ENCODE results near the gene EPSTI1.
A peak's percentile ranks its signal among the peaks of the same experiment; 100 is the strongest.

EPSTI1 gene

DNA sequence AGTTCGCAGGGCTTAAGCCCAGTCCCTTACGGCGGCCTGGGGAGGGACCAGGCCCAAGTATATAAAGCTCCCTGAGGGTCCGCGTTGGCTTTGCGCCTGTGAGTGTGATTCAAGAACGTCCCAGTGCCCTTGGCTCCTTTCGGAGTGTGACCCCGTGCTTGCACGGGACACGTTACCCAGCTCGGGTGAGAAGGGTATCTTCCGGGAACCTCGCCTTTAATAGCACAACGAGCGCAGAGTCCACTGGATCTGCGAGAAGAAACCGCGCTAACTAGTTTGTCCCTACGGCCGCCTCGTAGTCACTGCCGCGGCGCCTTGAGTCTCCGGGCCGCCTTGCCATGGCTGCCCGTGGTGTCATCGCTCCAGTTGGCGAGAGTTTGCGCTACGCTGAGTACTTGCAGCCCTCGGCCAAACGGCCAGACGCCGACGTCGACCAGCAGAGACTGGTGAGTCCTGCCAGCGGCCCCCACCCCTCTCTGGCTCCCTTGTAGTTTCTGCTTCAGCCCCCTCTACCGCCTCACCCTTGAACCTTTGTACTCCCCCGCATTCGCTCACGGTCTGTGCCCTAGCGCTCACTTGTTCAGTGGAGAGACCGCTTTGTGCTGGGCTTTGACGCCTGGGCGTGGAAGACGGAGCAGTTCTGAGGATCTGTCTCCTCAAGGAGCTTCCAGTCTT is 31.4 kb upstream of the EPSTI1 start, which contains the start of gene DNAJC15:
DNAJC15 (plus strand) TSS at position 298 of the 675 bp plus-strand sequence; CDS start at position 339, 41 bp downstream.
- Histone ChIP-seq H3K27ac (ENCODE audit: low read depth in 2 of 2, low read length in 2 of 2) (peak within 1 kb of the TSS; percentile 89 to 95), H3K27me3 (ENCODE audit: control insufficient read depth in 2 of 2, insufficient read depth in 2 of 2, low read length in 2 of 2) (no peaks in the 10 kb centered on the region), H3K9ac (ENCODE audit: low read depth in 1 of 2, low read length in 2 of 2) (peak within 1 kb of the TSS; percentile 71 to 96), H3K4me3 (ENCODE audit: low read length in 2 of 2) (peak within 1 kb of the TSS; percentile 80 to 99), H3K36me3 (ENCODE audit: control insufficient read depth in 2 of 2, insufficient read depth in 2 of 2, low read length in 2 of 2) (peaks cover 0 to 5% of the 10 kb centered on the region in 2 donors), H3K4me1 (ENCODE audit: control insufficient read depth in 2 of 2, insufficient read depth in 2 of 2, low read length in 2 of 2) (peaks cover 8 to 14% of the 10 kb centered on the region in 2 donors), H3K9me3 (ENCODE audit: control insufficient read depth in 2 of 2, low read length in 2 of 2) (no peaks in the 10 kb centered on the region)

DNA sequence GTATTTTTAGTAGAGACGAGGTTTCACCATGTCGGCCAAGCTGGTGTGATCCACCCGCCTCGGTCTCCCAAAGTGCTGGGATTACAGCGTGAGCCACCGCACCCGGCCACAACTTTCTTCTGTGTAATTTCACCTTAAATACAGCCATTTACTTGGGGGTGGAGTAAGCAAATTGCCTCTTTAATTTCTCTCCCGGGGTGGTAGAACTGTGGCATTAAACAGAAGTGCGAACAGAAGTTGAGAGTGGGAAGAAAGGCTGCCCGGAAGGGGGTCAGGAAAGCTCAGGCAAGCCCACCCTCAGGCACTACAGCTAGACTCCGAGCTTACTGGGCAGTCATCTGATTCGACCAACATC is 30.9 kb upstream of the EPSTI1 start:
- no peaks in the 10 kb centered on the region for H3K36me3 ChIP-seq (ENCODE audit: control insufficient read depth in 2 of 2, insufficient read depth in 2 of 2, low read length in 2 of 2)
- no peaks in the 10 kb centered on the region for H3K27me3 ChIP-seq (ENCODE audit: control insufficient read depth in 2 of 2, insufficient read depth in 2 of 2, low read length in 2 of 2)
- peaks cover 8 to 14% of the 10 kb centered on the region in 2 donors for H3K4me1 ChIP-seq (ENCODE audit: control insufficient read depth in 2 of 2, insufficient read depth in 2 of 2, low read length in 2 of 2)
- peak overlapping the region; percentile 89 to 95 for H3K27ac ChIP-seq (ENCODE audit: low read depth in 2 of 2, low read length in 2 of 2)
- peak overlapping the region; percentile 71 to 96 for H3K9ac ChIP-seq (ENCODE audit: low read depth in 1 of 2, low read length in 2 of 2)
- H3K9me3 ChIP-seq (ENCODE audit: control insufficient read depth in 2 of 2, low read length in 2 of 2) = no peaks in the 10 kb centered on the region
- H3K4me3 ChIP-seq (ENCODE audit: low read length in 2 of 2) = peak overlapping the region; percentile 80 to 99

GRCh38 chr13:43021926-43022670 is 30.1 kb upstream of the EPSTI1 start:
- Histone ChIP-seq H3K4me1 (ENCODE audit: control insufficient read depth in 2 of 2, insufficient read depth in 2 of 2, low read length in 2 of 2) (peaks cover 8 to 14% of the 10 kb centered on the region in 2 donors), H3K27ac (ENCODE audit: low read depth in 2 of 2, low read length in 2 of 2) (no peak overlapping the region), H3K27me3 (ENCODE audit: control insufficient read depth in 2 of 2, insufficient read depth in 2 of 2, low read length in 2 of 2) (no peaks in the 10 kb centered on the region), H3K9ac (ENCODE audit: low read depth in 1 of 2, low read length in 2 of 2) (no peak overlapping the region), H3K4me3 (ENCODE audit: low read length in 2 of 2) (no peak overlapping the region), H3K36me3 (ENCODE audit: control insufficient read depth in 2 of 2, insufficient read depth in 2 of 2, low read length in 2 of 2) (no peaks in the 10 kb centered on the region), H3K9me3 (ENCODE audit: control insufficient read depth in 2 of 2, low read length in 2 of 2) (no peaks in the 10 kb centered on the region)

GRCh38 chr13:43020794-43021193 is 28.8 kb upstream of the EPSTI1 start:
- H3K9me3 ChIP-seq (ENCODE audit: control insufficient read depth in 2 of 2, low read length in 2 of 2) = no peaks in the 10 kb centered on the region
- H3K9ac ChIP-seq (ENCODE audit: low read depth in 1 of 2, low read length in 2 of 2) = no peak overlapping the region
- no peak overlapping the region for H3K4me3 ChIP-seq (ENCODE audit: low read length in 2 of 2)
- peaks cover 8 to 14% of the 10 kb centered on the region in 2 donors for H3K4me1 ChIP-seq (ENCODE audit: control insufficient read depth in 2 of 2, insufficient read depth in 2 of 2, low read length in 2 of 2)
- H3K36me3 ChIP-seq (ENCODE audit: control insufficient read depth in 2 of 2, insufficient read depth in 2 of 2, low read length in 2 of 2) = no peaks in the 10 kb centered on the region
- H3K27ac ChIP-seq (ENCODE audit: low read depth in 2 of 2, low read length in 2 of 2) = no peak overlapping the region
- no peaks in the 10 kb centered on the region for H3K27me3 ChIP-seq (ENCODE audit: control insufficient read depth in 2 of 2, insufficient read depth in 2 of 2, low read length in 2 of 2)

DNA sequence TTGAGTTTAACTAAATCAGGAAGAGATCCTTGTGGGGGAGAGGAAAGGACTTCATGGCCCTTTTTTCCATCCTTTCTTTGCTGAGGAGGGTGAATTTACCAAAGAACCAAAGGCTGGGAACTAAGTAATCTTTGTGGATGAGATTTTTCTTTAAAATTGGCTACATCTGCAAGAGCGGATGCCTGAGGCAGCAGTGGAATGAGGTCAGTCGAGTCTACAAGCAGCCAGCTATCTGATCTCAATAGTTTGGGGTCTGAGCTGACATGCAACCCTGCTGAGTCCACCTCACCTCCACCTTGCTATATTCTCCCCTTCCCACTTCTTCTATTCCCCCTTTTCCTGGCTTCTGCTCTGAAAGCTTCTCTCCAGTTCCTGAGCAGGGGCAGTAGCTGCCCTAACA is 27.8 kb upstream of the EPSTI1 start:
- no peaks in the 10 kb centered on the region for H3K27me3 ChIP-seq (ENCODE audit: control insufficient read depth in 2 of 2, insufficient read depth in 2 of 2, low read length in 2 of 2)
- no peak overlapping the region for H3K4me3 ChIP-seq (ENCODE audit: low read length in 2 of 2)
- no peak overlapping the region for H3K9ac ChIP-seq (ENCODE audit: low read depth in 1 of 2, low read length in 2 of 2)
- no peaks in the 10 kb centered on the region for H3K9me3 ChIP-seq (ENCODE audit: control insufficient read depth in 2 of 2, low read length in 2 of 2)
- H3K27ac ChIP-seq (ENCODE audit: low read depth in 2 of 2, low read length in 2 of 2) = no peak overlapping the region
- no peaks in the 10 kb centered on the region for H3K36me3 ChIP-seq (ENCODE audit: control insufficient read depth in 2 of 2, insufficient read depth in 2 of 2, low read length in 2 of 2)
- H3K4me1 ChIP-seq (ENCODE audit: control insufficient read depth in 2 of 2, insufficient read depth in 2 of 2, low read length in 2 of 2) = peaks cover 8 to 10% of the 10 kb centered on the region in 2 donors

- H3K4me3 ChIP-seq (ENCODE audit: low read length in 2 of 2) = no peak overlapping the region
- H3K27me3 ChIP-seq (ENCODE audit: control insufficient read depth in 2 of 2, insufficient read depth in 2 of 2, low read length in 2 of 2) = no peaks in the 10 kb centered on the region
- H3K27ac ChIP-seq (ENCODE audit: low read depth in 2 of 2, low read length in 2 of 2) = no peak overlapping the region
- H3K4me1 ChIP-seq (ENCODE audit: control insufficient read depth in 2 of 2, insufficient read depth in 2 of 2, low read length in 2 of 2) = no peaks in the 10 kb centered on the region
- no peaks in the 10 kb centered on the region for H3K9me3 ChIP-seq (ENCODE audit: control insufficient read depth in 2 of 2, low read length in 2 of 2)
- no peaks in the 10 kb centered on the region for H3K36me3 ChIP-seq (ENCODE audit: control insufficient read depth in 2 of 2, insufficient read depth in 2 of 2, low read length in 2 of 2)
- no peak overlapping the region for H3K9ac ChIP-seq (ENCODE audit: low read depth in 1 of 2, low read length in 2 of 2)
These were observed 24.2 kb upstream of the EPSTI1 start for GRCh38 chr13:43016226-43016625.

GRCh38 chr13:43014162-43014561 is 22.1 kb upstream of the EPSTI1 start:
- Histone ChIP-seq H3K4me3 (ENCODE audit: low read length in 2 of 2) (no peak overlapping the region), H3K27ac (ENCODE audit: low read depth in 2 of 2, low read length in 2 of 2) (no peak overlapping the region), H3K36me3 (ENCODE audit: control insufficient read depth in 2 of 2, insufficient read depth in 2 of 2, low read length in 2 of 2) (no peaks in the 10 kb centered on the region), H3K27me3 (ENCODE audit: control insufficient read depth in 2 of 2, insufficient read depth in 2 of 2, low read length in 2 of 2) (no peaks in the 10 kb centered on the region), H3K9me3 (ENCODE audit: control insufficient read depth in 2 of 2, low read length in 2 of 2) (no peaks in the 10 kb centered on the region), H3K4me1 (ENCODE audit: control insufficient read depth in 2 of 2, insufficient read depth in 2 of 2, low read length in 2 of 2) (no peaks in the 10 kb centered on the region), H3K9ac (ENCODE audit: low read depth in 1 of 2, low read length in 2 of 2) (no peak overlapping the region)

DNA sequence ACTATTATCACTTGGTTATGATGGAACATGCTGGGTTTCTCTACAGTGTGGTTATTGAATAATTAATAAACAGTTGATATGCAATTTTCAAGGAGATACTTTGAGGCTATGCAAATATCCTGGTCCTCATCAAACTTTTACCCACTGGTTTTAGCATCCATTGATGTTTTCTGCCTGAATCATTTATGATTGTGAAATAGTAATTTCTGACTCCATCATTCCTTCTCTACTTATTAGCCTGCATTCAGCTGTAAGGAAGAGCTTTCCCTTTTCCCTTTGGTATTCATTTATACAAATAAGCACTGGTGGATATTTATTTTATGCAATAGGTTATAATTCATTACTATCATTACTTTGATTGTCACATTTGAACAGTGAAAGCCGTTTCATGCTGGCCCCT is 17.5 kb upstream of the EPSTI1 start:
- Histone ChIP-seq H3K9ac (ENCODE audit: low read depth in 1 of 2, low read length in 2 of 2) (no peak overlapping the region), H3K27me3 (ENCODE audit: control insufficient read depth in 2 of 2, insufficient read depth in 2 of 2, low read length in 2 of 2) (no peaks in the 10 kb centered on the region), H3K4me3 (ENCODE audit: low read length in 2 of 2) (no peak overlapping the region), H3K27ac (ENCODE audit: low read depth in 2 of 2, low read length in 2 of 2) (no peak overlapping the region), H3K4me1 (ENCODE audit: control insufficient read depth in 2 of 2, insufficient read depth in 2 of 2, low read length in 2 of 2) (no peaks in the 10 kb centered on the region), H3K36me3 (ENCODE audit: control insufficient read depth in 2 of 2, insufficient read depth in 2 of 2, low read length in 2 of 2) (no peaks in the 10 kb centered on the region), H3K9me3 (ENCODE audit: control insufficient read depth in 2 of 2, low read length in 2 of 2) (no peaks in the 10 kb centered on the region)

DNA sequence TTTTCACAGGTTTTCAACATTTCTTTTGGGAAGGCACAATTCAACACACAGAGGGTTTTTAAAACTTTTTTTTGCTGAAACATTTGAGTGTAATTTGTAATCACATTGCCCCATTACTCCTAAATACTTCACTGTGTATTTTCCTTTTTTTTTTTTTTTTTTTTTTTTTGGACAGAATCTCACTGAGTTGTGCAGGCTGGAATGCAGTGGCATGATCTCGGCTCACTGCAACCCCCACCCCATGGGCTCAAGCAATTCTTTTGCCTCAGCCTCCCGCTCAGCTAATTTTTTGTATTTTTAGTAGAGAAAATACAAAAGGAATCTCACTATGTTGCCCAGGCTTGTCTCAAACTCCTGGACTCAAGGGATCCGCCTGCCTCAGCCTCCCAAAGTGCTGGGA is 16.6 kb upstream of the EPSTI1 start:
- Histone ChIP-seq H3K9ac (ENCODE audit: low read depth in 1 of 2, low read length in 2 of 2) (no peak overlapping the region), H3K27me3 (ENCODE audit: control insufficient read depth in 2 of 2, insufficient read depth in 2 of 2, low read length in 2 of 2) (no peaks in the 10 kb centered on the region), H3K4me3 (ENCODE audit: low read length in 2 of 2) (no peak overlapping the region), H3K4me1 (ENCODE audit: control insufficient read depth in 2 of 2, insufficient read depth in 2 of 2, low read length in 2 of 2) (no peaks in the 10 kb centered on the region), H3K36me3 (ENCODE audit: control insufficient read depth in 2 of 2, insufficient read depth in 2 of 2, low read length in 2 of 2) (no peaks in the 10 kb centered on the region), H3K27ac (ENCODE audit: low read depth in 2 of 2, low read length in 2 of 2) (no peak overlapping the region), H3K9me3 (ENCODE audit: control insufficient read depth in 2 of 2, low read length in 2 of 2) (no peaks in the 10 kb centered on the region)

- no peaks in the 10 kb centered on the region for H3K27me3 ChIP-seq (ENCODE audit: control insufficient read depth in 2 of 2, insufficient read depth in 2 of 2, low read length in 2 of 2)
- no peaks in the 10 kb centered on the region for H3K36me3 ChIP-seq (ENCODE audit: control insufficient read depth in 2 of 2, insufficient read depth in 2 of 2, low read length in 2 of 2)
- no peak overlapping the region for H3K9ac ChIP-seq (ENCODE audit: low read depth in 1 of 2, low read length in 2 of 2)
- H3K4me3 ChIP-seq (ENCODE audit: low read length in 2 of 2) = no peak overlapping the region
- H3K9me3 ChIP-seq (ENCODE audit: control insufficient read depth in 2 of 2, low read length in 2 of 2) = no peaks in the 10 kb centered on the region
- H3K4me1 ChIP-seq (ENCODE audit: control insufficient read depth in 2 of 2, insufficient read depth in 2 of 2, low read length in 2 of 2) = no peaks in the 10 kb centered on the region
- no peak overlapping the region for H3K27ac ChIP-seq (ENCODE audit: low read depth in 2 of 2, low read length in 2 of 2)
These were observed 15.0 kb upstream of the EPSTI1 start for GRCh38 chr13:43006893-43007631.

Measured in mucosa of rectum (tissue), 2 donors.